Tibial nerve (tissue), 4 donors: ENCODE measurements around the gene DNM2.

ENCODE experiments used
- EP300 ChIP-seq, 2 donors: sonication (generic); formaldehyde crosslinking; IDR thresholded peaks; one replicate each; pipeline ENCODE4 v1.6.1; 2017; ENCODE audit warnings: antibody characterized with exemption in 2 of 2, mild to moderate bottlenecking in 1 of 2
- POLR2A ChIP-seq, 2 donors: fragments of 450-650 bp; IDR thresholded peaks; one replicate each; pipeline ENCODE4 v1.6.1; 2017; ENCODE audit warnings: antibody characterized with exemption in 2 of 2, mild to moderate bottlenecking in 2 of 2, moderate library complexity in 2 of 2
- TF ChIP-seq, protein P1 (sequence below), 5 experiments: fragments of 200-600 bp in 3 of 5; fragments of 450-650 bp in 2 of 5; sonication (generic) in 3 of 5; IDR thresholded peaks; one replicate each; pipeline ENCODE4 v1.5.1; 2016 to 2019; ENCODE audit warnings: antibody characterized with exemption in 5 of 5, mild to moderate bottlenecking in 3 of 5, moderate library complexity in 2 of 5

GRCh38 chr19:10691178-10691881 lies 26.5 kb upstream of the DNM2 start:
- TF ChIP-seq, protein P1, sequence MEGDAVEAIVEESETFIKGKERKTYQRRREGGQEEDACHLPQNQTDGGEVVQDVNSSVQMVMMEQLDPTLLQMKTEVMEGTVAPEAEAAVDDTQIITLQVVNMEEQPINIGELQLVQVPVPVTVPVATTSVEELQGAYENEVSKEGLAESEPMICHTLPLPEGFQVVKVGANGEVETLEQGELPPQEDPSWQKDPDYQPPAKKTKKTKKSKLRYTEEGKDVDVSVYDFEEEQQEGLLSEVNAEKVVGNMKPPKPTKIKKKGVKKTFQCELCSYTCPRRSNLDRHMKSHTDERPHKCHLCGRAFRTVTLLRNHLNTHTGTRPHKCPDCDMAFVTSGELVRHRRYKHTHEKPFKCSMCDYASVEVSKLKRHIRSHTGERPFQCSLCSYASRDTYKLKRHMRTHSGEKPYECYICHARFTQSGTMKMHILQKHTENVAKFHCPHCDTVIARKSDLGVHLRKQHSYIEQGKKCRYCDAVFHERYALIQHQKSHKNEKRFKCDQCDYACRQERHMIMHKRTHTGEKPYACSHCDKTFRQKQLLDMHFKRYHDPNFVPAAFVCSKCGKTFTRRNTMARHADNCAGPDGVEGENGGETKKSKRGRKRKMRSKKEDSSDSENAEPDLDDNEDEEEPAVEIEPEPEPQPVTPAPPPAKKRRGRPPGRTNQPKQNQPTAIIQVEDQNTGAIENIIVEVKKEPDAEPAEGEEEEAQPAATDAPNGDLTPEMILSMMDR (IDR thresholded peaks at IDR 0.05), result no peak
- TF ChIP-seq POLR2A (IDR thresholded peaks at IDR 0.05), result no peak
- TF ChIP-seq EP300 (IDR thresholded peaks at IDR 0.05), result no peak
